ENCODE data around the gene FRMD6. TPM values are rescaled to one million over a fixed set of nuclear protein-coding genes. Genes with fewer than 3 reads are reported as not detected.

Gene FRMD6
- total and polyA plus RNA-seq, 2 experiments from 2014 or later, result 5.4 to 18.7 TPM

- no peak for TF ChIP-seq REST (IDR thresholded peaks at IDR 0.05; ENCODE audit: unreplicated experiment)
- no peak for TF ChIP-seq ZNF114 (CRISPR knock-in tag; IDR thresholded peaks at IDR 0.05)
- no peak for TF ChIP-seq EZH2phosphoT487 (IDR thresholded peaks at IDR 0.05; ENCODE audit: unreplicated experiment)
- no peak for TF ChIP-seq NANOG (IDR thresholded peaks at IDR 0.05; ENCODE audit: borderline replicate concordance)
- TF ChIP-seq CREB1 (CRISPR knock-in tag; IDR thresholded peaks at IDR 0.05; ENCODE audit: low read depth), result no peak
- TF ChIP-seq ETS1 (IDR thresholded peaks at IDR 0.05), result no peak
Observed at GRCh38 chr14:51717766-51718165, 66.1 kb downstream of the FRMD6 start (continued).

- Histone ChIP-seq H3F3A (replicated peaks; ENCODE audit: low read depth) (no peaks in the 10 kb centered on the region), H2AFZ (no peak overlapping the region), H3K4me2 (no peak overlapping the region), H4K20me1 (replicated peaks; ENCODE audit: insufficient read depth) (0 out of 2 replicates have a peak, but pooled peaks cover 3% of the 10 kb centered on the region), H3K9me2 (ENCODE audit: insufficient read depth) (no peaks in the 10 kb centered on the region), H3K79me2 (replicated peaks; ENCODE audit: insufficient read depth) (no peaks in the 10 kb centered on the region), H3K4me3 (no peak overlapping the region), H3K27me3 (ENCODE audit: insufficient read depth) (no peaks in the 10 kb centered on the region), H3K27ac (ENCODE audit: low read depth) (no peak overlapping the region), H3K36me3 (ENCODE audit: insufficient read depth) (peaks cover 3% of the 10 kb centered on the region; the same call in 1 of the 2 replicates), H3K4me1 (ENCODE audit: insufficient read depth) (peaks cover 41% of the 10 kb centered on the region)
- H3K27me3 Mint-ChIP-seq (ENCODE audit: insufficient read depth, low read depth, poor library complexity), result peaks cover 4% of the 10 kb centered on the region
- no peak overlapping the region for H3K4me3 Mint-ChIP-seq
- ATAC-seq, result no peak
- peaks cover 11% of the 10 kb centered on the region; the same call in 2 of the 3 replicates for H3K36me3 Mint-ChIP-seq (ENCODE audit: low read depth)
- H3K27ac Mint-ChIP-seq, result no peak overlapping the region
- no peak for DNase-seq (ENCODE audit: low spot score)
- H3K9me3 Mint-ChIP-seq, result no peaks in the 10 kb centered on the region
- peaks cover 34% of the 10 kb centered on the region for H3K4me1 Mint-ChIP-seq
- no peak for TF ChIP-seq POLR2AphosphoS5 (IDR thresholded peaks at IDR 0.05; ENCODE audit: low read depth)
- no peak for TF ChIP-seq CTCF (conservative IDR thresholded peaks at IDR 0.05; ENCODE audit: low read depth in 2 of 2)
- no peak for TF ChIP-seq STAT1 (IDR thresholded peaks at IDR 0.05; ENCODE audit: unreplicated experiment)
- TF ChIP-seq JUNB (IDR thresholded peaks at IDR 0.05; ENCODE audit: unreplicated experiment), result no peak
- no peak for TF ChIP-seq ETS1 (IDR thresholded peaks at IDR 0.05)
- TF ChIP-seq ZNF462 (CRISPR knock-in tag; IDR thresholded peaks at IDR 0.05), result no peak
- no peak for TF ChIP-seq ZNF114 (CRISPR knock-in tag; IDR thresholded peaks at IDR 0.05)
Observed at GRCh38 chr14:51719955-51720354, 68.2 kb downstream of the FRMD6 start.
